Measurements from ENCODE around the gene LIN54.

GRCh38 chr4:82893942-82894341 lies 116.7 kb downstream of the LIN54 start:
- no peak for TF ChIP-seq CTCF (IDR thresholded peaks at IDR 0.05)
- no peak for TF ChIP-seq POLR2A (IDR thresholded peaks at IDR 0.05)
- TF ChIP-seq POLR2AphosphoS5 (IDR thresholded peaks at IDR 0.05), result no peak
